IMR-90 (cell line): ENCODE data around the gene TRAFD1. TPM values are rescaled to one million over a fixed set of nuclear protein-coding genes. Genes with fewer than 3 reads are reported as not detected.

Experiments used
- ATAC-seq: fragments of 200-7000 bp; cut with Tn5 transposase; 2 replicates; pipeline ENCODE4 v1.9.1; 2020; ENCODE audit warnings: low read depth, mild to moderate bottlenecking, moderate library complexity
- BruUV-seq: library from RNA; stranded (reverse); fragments of 400-500 nt; replicated peaks from 2 replicates; lab custom pipeline; 2021; lab: Mats Ljungman, UMichigan
- CTCF ChIA-PET: fragments of 300-600 bp; formaldehyde crosslinking; extraction: SDS; loops from one replicate; lab custom pipeline; 2021; ENCODE audit warnings: antibody characterized with exemption; lab: Yijun Ruan, JAX
- POLR2A ChIA-PET: fragments of 300-600 bp; sonication (Branson Sonifier 250); formaldehyde crosslinking; loops from one replicate; lab custom pipeline; 2022; ENCODE audit warnings: antibody characterized with exemption; ENCODE audit not compliant: unreplicated experiment; lab: Charles Lee
- DNase-seq: peaks from one replicate; pipeline ENCODE4 v3.0.0; 2013
- H2AFZ ChIP-seq: replicated peaks from 2 replicates; pipeline ENCODE3; 2013; ENCODE audit warnings: low read length, mild to moderate bottlenecking; ENCODE audit not compliant: poor library complexity
- H2AK5ac ChIP-seq: 2 replicates; pipeline ENCODE4 v1.6.1; 2013; ENCODE audit warnings: low read depth, low read length, inconsistent platforms
- H2AK9ac ChIP-seq: replicated peaks from 2 replicates; pipeline ENCODE3; 2013; ENCODE audit warnings: mild to moderate bottlenecking, low read depth, low read length, moderate library complexity; ENCODE audit not compliant: poor library complexity
- H2BK120ac ChIP-seq: 2 replicates; pipeline ENCODE4 v1.6.1; 2013; ENCODE audit warnings: low read depth, low read length, inconsistent platforms
- H2BK15ac ChIP-seq: 3 replicates; pipeline ENCODE4 v1.6.1; 2013; ENCODE audit warnings: low read depth, low read length, inconsistent platforms
- H2BK20ac ChIP-seq: 2 replicates; pipeline ENCODE4 v1.6.1; 2013; ENCODE audit warnings: low read depth, mild to moderate bottlenecking, inconsistent platforms, low read length, moderate library complexity
- H2BK5ac ChIP-seq: 2 replicates; pipeline ENCODE4 v1.6.1; 2013; ENCODE audit warnings: mild to moderate bottlenecking, low read depth, low read length, inconsistent platforms; ENCODE audit not compliant: poor library complexity, severe bottlenecking
- H3K14ac ChIP-seq: replicated peaks from 2 replicates; pipeline ENCODE4 v1.6.1; 2013; ENCODE audit warnings: low read depth, low read length, inconsistent platforms
- H3K18ac ChIP-seq: 2 replicates; pipeline ENCODE4 v1.6.1; 2013; ENCODE audit warnings: low read depth, low read length, control low read depth
- H3K23ac ChIP-seq: 2 replicates; pipeline ENCODE4 v1.6.1; 2013; ENCODE audit warnings: low read depth, low read length, inconsistent platforms
- H3K27ac ChIP-seq: 2 replicates; pipeline ENCODE4 v1.5.1; 2013; ENCODE audit warnings: mild to moderate bottlenecking, control low read depth, low read length; ENCODE audit not compliant: insufficient read depth
- H3K27me3 ChIP-seq: 2 replicates; pipeline ENCODE4 v1.6.1; 2013; ENCODE audit warnings: low read length; ENCODE audit not compliant: control insufficient read depth, insufficient read depth
- H3K36me3 ChIP-seq: 2 replicates; pipeline ENCODE4 v1.6.1; 2013; ENCODE audit warnings: low read length, mixed read lengths; ENCODE audit not compliant: control insufficient read depth, insufficient read depth
- H3K4ac ChIP-seq: 2 replicates; pipeline ENCODE4 v1.6.1; 2013; ENCODE audit warnings: low read depth, low read length, inconsistent platforms
- H3K4me1 ChIP-seq: 2 replicates; pipeline ENCODE4 v1.6.1; 2013; ENCODE audit warnings: low read length, mixed read lengths; ENCODE audit not compliant: control insufficient read depth, insufficient read depth
- H3K4me2 ChIP-seq: 2 replicates; pipeline ENCODE4 v1.6.1; 2013; ENCODE audit warnings: low read depth, mild to moderate bottlenecking, control low read depth, low read length, moderate library complexity
- H3K4me3 ChIP-seq: 2 replicates; pipeline ENCODE4 v1.5.1; 2013; ENCODE audit warnings: low read depth, mild to moderate bottlenecking, control low read depth, low read length, moderate library complexity; ENCODE audit not compliant: insufficient read depth
- H3K56ac ChIP-seq: 2 replicates; pipeline ENCODE4 v1.6.1; 2013; ENCODE audit warnings: low read length, inconsistent platforms; ENCODE audit not compliant: insufficient read depth; ENCODE audit errors: extremely low read depth
- H3K79me1 ChIP-seq, 2 experiments: 2 replicates each; pipeline ENCODE4 v1.6.1; 2013; ENCODE audit warnings: low read length in 2 of 2, inconsistent platforms in 1 of 2, low read depth in 1 of 2
- H3K9ac ChIP-seq: 2 replicates; pipeline ENCODE4 v1.6.1; 2013; ENCODE audit warnings: low read depth, low read length, control low read depth
- H3K9me1 ChIP-seq: 2 replicates; pipeline ENCODE4 v1.6.1; 2013; ENCODE audit warnings: low read length, inconsistent platforms; ENCODE audit not compliant: insufficient read depth
- H3K9me3 ChIP-seq: 2 replicates; pipeline ENCODE4 v1.6.1; 2013; ENCODE audit warnings: low read length; ENCODE audit not compliant: control insufficient read depth, insufficient read depth
- H4K20me1 ChIP-seq: 2 replicates; pipeline ENCODE4 v1.6.1; 2013; ENCODE audit warnings: low read length, inconsistent platforms; ENCODE audit not compliant: insufficient read depth
- H4K5ac ChIP-seq: 2 replicates; pipeline ENCODE4 v1.6.1; 2013; ENCODE audit warnings: mild to moderate bottlenecking, low read depth, low read length, control low read depth
- H4K8ac ChIP-seq, 2 experiments: 2 replicates each; pipeline ENCODE4 v1.6.1; 2013; ENCODE audit warnings: low read depth in 2 of 2, low read length in 2 of 2, control low read depth in 1 of 2, inconsistent platforms in 1 of 2
- H4K91ac ChIP-seq: 2 replicates; pipeline ENCODE4 v1.6.1; 2013; ENCODE audit warnings: low read depth, low read length, inconsistent platforms; ENCODE audit not compliant: insufficient read depth
- CEBPB ChIP-seq: IDR thresholded peaks from 2 replicates; pipeline ENCODE4 v1.6.1; 2012; ENCODE audit warnings: low read depth, low read length, improper control_type of control experiment
- CHD1 ChIP-seq: IDR thresholded peaks from 2 replicates; pipeline ENCODE4 v1.6.1; 2012; ENCODE audit warnings: low read depth, low read length, improper control_type of control experiment
- FOS ChIP-seq: fragments of 150-350 bp; IDR thresholded peaks from 2 replicates; pipeline ENCODE4 v1.6.1; 2016; ENCODE audit warnings: low read depth, low read length
- MAZ ChIP-seq: IDR thresholded peaks from 2 replicates; pipeline ENCODE4 v1.6.1; 2012; ENCODE audit warnings: low read depth, mild to moderate bottlenecking, low read length, improper control_type of control experiment, moderate library complexity, borderline replicate concordance
- NFE2L2 ChIP-seq: fragments of 150-350 bp; IDR thresholded peaks from 2 replicates; pipeline ENCODE4 v1.6.1; 2016; ENCODE audit warnings: low read depth, mild to moderate bottlenecking, low read length
- RCOR1 ChIP-seq: IDR thresholded peaks from 2 replicates; pipeline ENCODE4 v1.6.1; 2012; ENCODE audit warnings: mild to moderate bottlenecking, low read length, improper control_type of control experiment; ENCODE audit not compliant: insufficient replicate concordance
- RFX5 ChIP-seq: IDR thresholded peaks from 2 replicates; pipeline ENCODE4 v1.8.0; 2012; ENCODE audit warnings: low read depth, mild to moderate bottlenecking, low read length, moderate library complexity
- WGBS, 2 experiments: methylation state at CpG; one replicate each; pipeline versions ENCODE4 v1.1.5 to v1.1.7; 2013; ENCODE audit warnings: missing lambda C conversion rate in 2 of 2; ENCODE audit not compliant: insufficient read length in 1 of 2; ENCODE audit errors: extremely low coverage in 2 of 2; 5-methylcytosine and 5-hydroxymethylcytosine counted together
- dilution Hi-C: fragments of 300-500 bp; cut with HindIII; formaldehyde crosslinking; loops from one replicate; pipeline ENCODE4 v1.14.3; 2018; ENCODE audit warnings: low sequenced_read_pairs; ENCODE audit not compliant: unreplicated experiment
- in situ Hi-C: fragments of 300-500 bp; cut with MboI; formaldehyde crosslinking; loops from 3 replicates; pipeline ENCODE4 v1.14.3; 2019; ENCODE audit warnings: low sequenced_read_pairs, inconsistent platforms, mixed read lengths
- intact Hi-C: fragments of 100-400 bp; cut with micrococcal nuclease; formaldehyde crosslinking; loops from 2 replicates; pipeline ENCODE4 v1.10.0; 2022
- polyA plus RNA-seq, 3 experiments: library from polyadenylated mRNA; depleted of rRNA; stranded (reverse); fragments of >200 nt; gene quantifications; 2 replicates each; pipeline ENCODE4 v1.2.3, GENCODE V29; 2012; ENCODE audit warnings: low replicate concordance in 1 of 3
- total RNA-seq: library from RNA; depleted of rRNA; stranded (reverse); fragments of >200 nt; gene quantifications from 2 replicates; pipeline ENCODE4 v1.2.3, GENCODE V29; 2012

TRAFD1 gene
- total and polyA plus RNA-seq, 2 of the 4 experiments (the other 2 are of a cell fraction) = 41.3 to 70.4 TPM

DNA sequence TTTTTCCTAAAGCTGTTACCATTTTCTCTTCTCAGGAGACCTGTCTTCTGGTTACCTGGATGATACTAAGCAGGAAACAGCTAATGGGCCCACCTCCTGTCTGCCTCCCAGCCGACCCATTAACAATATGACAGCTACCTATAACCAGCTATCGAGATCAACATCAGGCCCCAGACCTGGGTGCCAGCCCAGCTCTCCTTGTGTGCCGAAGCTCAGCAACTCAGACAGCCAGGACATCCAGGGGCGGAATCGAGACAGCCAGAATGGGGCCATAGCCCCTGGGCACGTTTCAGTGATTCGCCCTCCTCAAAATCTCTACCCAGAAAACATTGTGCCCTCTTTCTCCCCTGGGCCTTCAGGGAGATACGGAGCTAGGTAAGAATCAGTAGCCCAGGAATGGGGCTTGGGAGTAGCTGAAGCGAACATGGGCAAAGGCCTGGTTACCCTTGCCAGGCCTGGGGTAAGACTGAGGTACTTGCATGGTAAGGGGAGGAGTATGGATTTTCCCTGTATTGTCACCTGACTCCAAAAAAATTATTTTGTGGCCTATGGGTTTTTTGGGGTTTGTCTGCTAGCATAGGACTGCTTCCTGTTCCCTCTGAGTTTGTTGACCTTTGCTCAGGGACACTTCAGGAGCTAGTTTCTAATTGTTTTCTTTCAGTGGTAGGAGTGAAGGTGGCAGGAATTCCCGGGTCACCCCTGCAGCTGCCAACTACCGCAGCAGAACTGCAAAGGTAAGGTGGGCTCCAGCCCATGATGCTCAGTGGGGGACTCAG lies 26.6 kb downstream of the TRAFD1 start:
- ChIA-PET POLR2A (no interaction called here), CTCF (no interaction called here)
- no peak overlapping the region for H3K4me2 ChIP-seq
- DNase-seq = no peak
- H3K79me1 ChIP-seq = peaks cover 8 to 16% of the 10 kb centered on the region in 2 experiments; a peak in 2 of 4 replicates
- H3K56ac ChIP-seq = no peak overlapping the region
- H3K4me1 ChIP-seq = peaks cover 2% of the 10 kb centered on the region; the same call in 1 of the 2 replicates
- no peak for TF ChIP-seq MAZ
- no peak for TF ChIP-seq RCOR1
- TF ChIP-seq NFE2L2 = no peak
- TF ChIP-seq CHD1 = no peak
- no peak for TF ChIP-seq FOS
- no peak for TF ChIP-seq RFX5
- no peak for TF ChIP-seq CEBPB
- H3K9me1 ChIP-seq = peaks cover 10% of the 10 kb centered on the region
- H3K4me3 ChIP-seq = no peak overlapping the region
- H2BK15ac ChIP-seq = no peak overlapping the region
- WGBS, 2 experiments = no CpG with 5 or more reads among the region's 11 CpGs
- no peak overlapping the region for H2AK5ac ChIP-seq
- no peak overlapping the region for H2BK20ac ChIP-seq
- no peaks in the 10 kb centered on the region for H3K9me3 ChIP-seq
- H2BK5ac ChIP-seq = no peak overlapping the region
- intact Hi-C loops (no loop called here), dilution Hi-C loops (no loop called here), in situ Hi-C loops (no loop called here)
- no peak overlapping the region for H3K27ac ChIP-seq
- no peak overlapping the region for H3K18ac ChIP-seq
- no peak overlapping the region for H3K23ac ChIP-seq
- H3K9ac ChIP-seq = no peak overlapping the region
- H3K4ac ChIP-seq = no peak overlapping the region
- no peaks in the 10 kb centered on the region for H3K27me3 ChIP-seq
- H4K5ac ChIP-seq = no peak overlapping the region
- no peak for ATAC-seq
- H4K8ac ChIP-seq = no peak overlapping the region
- no peak overlapping the region for H3K14ac ChIP-seq
- no TSS peak for BruUV-seq
- no peak overlapping the region for H2BK120ac ChIP-seq
- H4K91ac ChIP-seq = no peak overlapping the region
- H4K20me1 ChIP-seq = peaks cover 6% of the 10 kb centered on the region; the same call in 1 of the 2 replicates
- no peak overlapping the region for H2AFZ ChIP-seq
- H3K36me3 ChIP-seq = peaks cover 60% of the 10 kb centered on the region
- no peak overlapping the region for H2AK9ac ChIP-seq
